ENCODE results near the gene FAM50A.

The FAM50A gene

GRCh38 chrX:154437971-154438893 lies 5.7 kb upstream of the FAM50A start:
- DNase-seq (ENCODE audit: extremely low read depth, low read depth), result no peak
- TF ChIP-seq, protein P1, sequence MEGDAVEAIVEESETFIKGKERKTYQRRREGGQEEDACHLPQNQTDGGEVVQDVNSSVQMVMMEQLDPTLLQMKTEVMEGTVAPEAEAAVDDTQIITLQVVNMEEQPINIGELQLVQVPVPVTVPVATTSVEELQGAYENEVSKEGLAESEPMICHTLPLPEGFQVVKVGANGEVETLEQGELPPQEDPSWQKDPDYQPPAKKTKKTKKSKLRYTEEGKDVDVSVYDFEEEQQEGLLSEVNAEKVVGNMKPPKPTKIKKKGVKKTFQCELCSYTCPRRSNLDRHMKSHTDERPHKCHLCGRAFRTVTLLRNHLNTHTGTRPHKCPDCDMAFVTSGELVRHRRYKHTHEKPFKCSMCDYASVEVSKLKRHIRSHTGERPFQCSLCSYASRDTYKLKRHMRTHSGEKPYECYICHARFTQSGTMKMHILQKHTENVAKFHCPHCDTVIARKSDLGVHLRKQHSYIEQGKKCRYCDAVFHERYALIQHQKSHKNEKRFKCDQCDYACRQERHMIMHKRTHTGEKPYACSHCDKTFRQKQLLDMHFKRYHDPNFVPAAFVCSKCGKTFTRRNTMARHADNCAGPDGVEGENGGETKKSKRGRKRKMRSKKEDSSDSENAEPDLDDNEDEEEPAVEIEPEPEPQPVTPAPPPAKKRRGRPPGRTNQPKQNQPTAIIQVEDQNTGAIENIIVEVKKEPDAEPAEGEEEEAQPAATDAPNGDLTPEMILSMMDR (IDR thresholded peaks at IDR 0.05; ENCODE audit: low read depth, low read length, missing control alignments), result no peak
- peak overlapping the region; percentile 50 for H3K4me3 ChIP-seq (replicated peaks; ENCODE audit: low read depth, low read length)

GRCh38 chrX:154439841-154440240 lies 4.1 kb upstream of the FAM50A start:
- TF ChIP-seq, protein P1 (IDR thresholded peaks at IDR 0.05; ENCODE audit: low read depth, low read length, missing control alignments), result no peak
- DNase-seq (ENCODE audit: extremely low read depth, low read depth), result no peak
- no peak overlapping the region for H3K4me3 ChIP-seq (replicated peaks; ENCODE audit: low read depth, low read length)

- TF ChIP-seq, protein P1 (IDR thresholded peaks at IDR 0.05; ENCODE audit: low read depth, low read length, missing control alignments), result no peak
- no peak overlapping the region for H3K4me3 ChIP-seq (replicated peaks; ENCODE audit: low read depth, low read length)
- no peak for DNase-seq (ENCODE audit: extremely low read depth, low read depth)
These were observed 3.2 kb upstream of the FAM50A start for GRCh38 chrX:154440623-154441357.

GRCh38 chrX:154441564-154441963 lies 2.4 kb upstream of the FAM50A start:
- no peak overlapping the region for H3K4me3 ChIP-seq (replicated peaks; ENCODE audit: low read depth, low read length)
- TF ChIP-seq, protein P1 (IDR thresholded peaks at IDR 0.05; ENCODE audit: low read depth, low read length, missing control alignments), result no peak

DNA sequence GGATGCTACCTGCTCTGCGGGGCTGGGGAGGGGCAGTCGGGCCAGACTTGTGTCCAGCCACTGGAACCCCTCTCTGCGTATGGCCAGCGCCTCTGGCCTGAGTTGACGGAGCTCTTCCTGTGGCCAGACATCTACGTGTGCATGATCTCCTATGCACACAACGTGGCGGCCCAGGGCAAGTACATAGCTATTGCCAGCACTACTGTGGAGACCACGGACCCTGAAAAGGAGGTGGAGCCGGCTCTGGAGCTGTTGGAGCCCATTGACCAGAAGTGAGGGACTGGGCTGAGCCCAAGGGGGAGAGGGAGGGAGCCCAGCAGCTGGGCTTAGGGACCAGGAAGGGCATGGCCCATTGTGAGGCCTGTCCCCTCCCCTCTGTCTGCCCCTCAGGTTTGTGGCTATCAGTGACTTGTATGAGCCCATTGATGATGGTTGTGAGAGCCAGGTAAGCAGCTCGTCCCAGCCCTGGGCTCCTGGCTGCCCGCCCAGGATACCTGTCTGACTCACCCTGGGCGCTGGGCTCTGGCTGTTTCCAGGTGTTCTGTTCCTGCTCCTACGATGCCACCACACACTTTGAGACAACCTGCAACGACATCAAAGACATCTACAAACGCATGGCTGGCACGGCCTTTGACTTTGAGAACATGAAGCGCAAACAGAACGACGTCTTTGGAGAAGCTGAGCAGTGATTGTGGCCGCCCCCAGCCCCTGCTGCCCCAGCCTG lies 1.8 kb upstream of the FAM50A start:
- H3K4me3 ChIP-seq (replicated peaks; ENCODE audit: low read depth, low read length), result no peak overlapping the region
- TF ChIP-seq, protein P1 (IDR thresholded peaks at IDR 0.05; ENCODE audit: low read depth, low read length, missing control alignments), result no peak
- no peak for DNase-seq (ENCODE audit: extremely low read depth, low read depth)

More at GRCh38 chrX:154441564-154441963, 2.4 kb upstream of the FAM50A start:
- no peak for DNase-seq (ENCODE audit: extremely low read depth, low read depth)

- no peak for DNase-seq (ENCODE audit: extremely low read depth, low read depth)
- H3K4me3 ChIP-seq (replicated peaks; ENCODE audit: low read depth, low read length), result 0 out of 2 replicates have a peak overlapping the region, but pooled peaks have one; percentile 17
- TF ChIP-seq, protein P1 (IDR thresholded peaks at IDR 0.05; ENCODE audit: low read depth, low read length, missing control alignments), result no peak
These were observed 446 bp upstream of the FAM50A start for GRCh38 chrX:154443479-154443910.

Measured in HFF-Myc (cell line).